HG02943 (cell line): ENCODE data around the gene PDK4.

Experiments
- ATAC-seq: cut with Tn5 transposase; IDR thresholded peaks from one replicate; pipeline ENCODE4 v1.9.1; 2021; ENCODE audit warnings: mild to moderate bottlenecking, low read depth, moderate library complexity; ENCODE audit not compliant: unreplicated experiment

Gene PDK4

DNA sequence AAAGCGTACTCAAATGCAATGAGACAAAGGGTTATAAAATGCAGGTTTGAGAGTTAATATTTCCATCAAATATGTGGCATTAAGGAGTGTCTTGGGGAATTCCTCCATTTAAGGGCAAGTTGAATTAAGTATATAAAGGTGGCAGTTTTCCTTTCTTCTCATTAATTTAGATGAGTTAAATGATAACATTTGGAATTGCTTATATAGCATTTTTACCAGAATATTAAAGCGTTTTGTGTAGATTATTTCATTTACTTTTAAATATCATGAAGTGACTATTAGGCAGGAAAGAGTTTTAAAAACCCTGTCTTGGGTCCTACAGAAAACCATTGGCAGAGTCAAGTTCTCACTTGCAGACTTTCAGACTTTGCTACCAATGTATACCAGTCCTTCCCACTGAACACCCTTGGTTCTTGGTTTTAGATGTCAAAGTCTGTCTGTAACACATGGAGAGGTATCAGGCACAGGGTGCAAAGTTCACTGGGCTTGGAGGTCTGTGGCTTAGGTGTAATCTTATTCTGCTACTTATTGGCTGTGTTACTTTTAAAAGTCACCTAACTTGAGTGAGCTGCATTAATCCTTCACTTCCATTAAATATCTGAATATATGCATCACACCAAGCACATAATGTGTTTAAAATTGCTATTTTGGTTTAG lies 59.5 kb downstream of the PDK4 start:
- no peak for ATAC-seq

DNA sequence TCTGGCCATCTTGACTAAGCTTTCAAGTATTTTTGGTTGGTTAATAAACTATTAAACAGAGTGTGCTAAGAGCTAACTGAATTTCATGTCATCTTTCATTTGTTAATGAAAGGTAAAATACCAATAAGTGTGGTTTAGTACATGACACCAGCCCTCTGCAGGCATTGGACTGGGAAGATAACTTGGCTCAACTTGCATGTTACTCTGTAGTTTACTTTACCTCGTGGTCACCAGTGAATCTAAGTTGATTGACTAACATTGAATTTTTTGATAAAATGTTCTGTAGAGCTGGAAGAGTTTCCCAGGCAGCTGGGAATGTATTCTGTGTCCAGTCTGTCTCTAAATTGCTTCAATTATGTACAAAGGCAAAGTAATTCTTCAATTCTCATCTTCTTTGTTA lies 60.7 kb downstream of the PDK4 start:
- ATAC-seq: no peak

DNA sequence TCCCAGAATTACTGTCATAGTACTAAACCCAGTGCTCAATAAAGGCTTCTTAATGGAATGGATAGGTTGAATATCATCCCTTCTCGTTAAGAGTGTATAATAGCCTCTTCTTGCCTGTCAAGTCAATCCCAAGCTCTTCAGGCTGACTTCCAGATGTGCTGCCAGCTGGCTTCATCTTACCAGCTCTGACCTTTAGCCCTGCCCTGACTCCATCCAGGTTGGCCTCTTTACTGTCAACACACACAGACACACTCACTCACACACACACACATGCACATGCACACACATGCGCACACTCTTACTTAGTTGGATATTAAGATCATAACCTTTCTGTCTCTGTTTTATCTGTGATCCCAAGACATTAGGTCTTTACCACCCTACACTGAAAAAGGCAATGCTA lies 61.5 kb downstream of the PDK4 start:
- ATAC-seq: no peak
